Measurements from ENCODE around the gene MET. TPM values are rescaled to one million over a fixed set of nuclear protein-coding genes. Genes with fewer than 3 reads are reported as not detected.
A peak's percentile ranks its signal among the peaks of the same experiment; 100 is the strongest.

The MET gene
- total and polyA plus RNA-seq, 4 donors, result 10.2 to 41.9 (median 25.4) TPM

DNA sequence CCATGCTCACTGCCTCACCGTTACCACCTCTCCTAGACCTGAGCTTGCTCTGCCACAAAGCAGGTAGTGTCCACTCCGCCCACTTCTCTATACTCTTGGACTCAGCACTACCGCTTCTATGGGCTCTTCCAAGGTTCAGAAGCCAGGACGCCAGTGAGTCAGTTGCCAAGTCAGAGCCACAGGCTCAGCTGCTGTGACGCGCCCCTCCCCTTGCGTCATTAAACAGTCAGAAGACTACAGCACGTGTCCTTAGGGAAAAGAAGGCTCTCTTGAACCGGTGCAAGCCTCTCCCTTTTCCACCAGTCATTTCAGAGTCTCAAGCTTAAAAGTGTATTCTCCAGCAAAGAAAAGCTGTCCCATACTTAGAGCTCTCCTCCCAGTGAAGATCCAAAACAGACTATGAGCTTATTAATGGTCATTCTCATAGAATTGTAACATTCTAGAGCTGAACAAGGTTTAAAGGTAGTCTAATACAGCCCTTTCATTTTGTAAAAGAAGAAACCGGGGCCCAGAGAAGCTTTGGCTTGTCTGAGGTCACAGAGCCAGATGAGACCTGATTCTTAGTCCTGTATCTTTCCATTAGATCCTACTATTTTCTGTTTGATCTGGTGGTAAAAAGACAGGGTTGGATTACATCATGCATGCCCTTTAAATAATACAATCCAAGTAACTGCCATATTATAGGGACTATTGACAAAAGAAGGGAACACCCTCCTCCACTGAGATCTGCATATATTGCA, 40.9 kb upstream of the MET start:
- H3K4me1 ChIP-seq (ENCODE audit: control insufficient read depth in 4 of 4, insufficient read depth in 4 of 4, low read length in 3 of 4), result peaks cover 0 to 15% (median 2%) of the 10 kb centered on the region in 4 donors
- no peak overlapping the region for H3K9ac ChIP-seq (ENCODE audit: low read depth in 1 of 2, low read length in 2 of 2)
- TF ChIP-seq, protein P1, sequence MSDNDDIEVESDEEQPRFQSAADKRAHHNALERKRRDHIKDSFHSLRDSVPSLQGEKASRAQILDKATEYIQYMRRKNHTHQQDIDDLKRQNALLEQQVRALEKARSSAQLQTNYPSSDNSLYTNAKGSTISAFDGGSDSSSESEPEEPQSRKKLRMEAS (IDR thresholded peaks at IDR 0.05), result no peak
- peak; percentile 73 to 75 for TF ChIP-seq HNF4A (conservative IDR thresholded peaks at IDR 0.05)
- no peak for TF ChIP-seq FOXA2 (IDR thresholded peaks at IDR 0.05)
- TF ChIP-seq ATF3 (IDR thresholded peaks at IDR 0.05), result peak; percentile 71
- TF ChIP-seq RXRA (IDR thresholded peaks at IDR 0.05), result peak; percentile 32 to 58
- TF ChIP-seq JUND (IDR thresholded peaks at IDR 0.05), result peak; percentile 51 to 62
- no peak for TF ChIP-seq EGR1 (IDR thresholded peaks at IDR 0.05; ENCODE audit: low read depth in 2 of 2)
- peak; percentile 48 for TF ChIP-seq REST (IDR thresholded peaks at IDR 0.05)
- TF ChIP-seq, protein P2, sequence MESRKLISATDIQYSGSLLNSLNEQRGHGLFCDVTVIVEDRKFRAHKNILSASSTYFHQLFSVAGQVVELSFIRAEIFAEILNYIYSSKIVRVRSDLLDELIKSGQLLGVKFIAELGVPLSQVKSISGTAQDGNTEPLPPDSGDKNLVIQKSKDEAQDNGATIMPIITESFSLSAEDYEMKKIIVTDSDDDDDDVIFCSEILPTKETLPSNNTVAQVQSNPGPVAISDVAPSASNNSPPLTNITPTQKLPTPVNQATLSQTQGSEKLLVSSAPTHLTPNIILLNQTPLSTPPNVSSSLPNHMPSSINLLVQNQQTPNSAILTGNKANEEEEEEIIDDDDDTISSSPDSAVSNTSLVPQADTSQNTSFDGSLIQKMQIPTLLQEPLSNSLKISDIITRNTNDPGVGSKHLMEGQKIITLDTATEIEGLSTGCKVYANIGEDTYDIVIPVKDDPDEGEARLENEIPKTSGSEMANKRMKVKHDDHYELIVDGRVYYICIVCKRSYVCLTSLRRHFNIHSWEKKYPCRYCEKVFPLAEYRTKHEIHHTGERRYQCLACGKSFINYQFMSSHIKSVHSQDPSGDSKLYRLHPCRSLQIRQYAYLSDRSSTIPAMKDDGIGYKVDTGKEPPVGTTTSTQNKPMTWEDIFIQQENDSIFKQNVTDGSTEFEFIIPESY (IDR thresholded peaks at IDR 0.05), result peak; percentile 17
- no peak for TF ChIP-seq GABPA (IDR thresholded peaks at IDR 0.05 in 1 of 2, conservative IDR thresholded peaks at IDR 0.05 in 1 of 2)
- TF ChIP-seq NR2F2 (IDR thresholded peaks at IDR 0.05), result no peak
- peak; percentile 20 for TF ChIP-seq HNF4G (IDR thresholded peaks at IDR 0.05)
- TF ChIP-seq FOXA1 (IDR thresholded peaks at IDR 0.05), result no peak
- peak; percentile 61 for TF ChIP-seq YY1 (IDR thresholded peaks at IDR 0.05)
- peak in 1 of 2 donors; percentile 17 for TF ChIP-seq RAD21 (IDR thresholded peaks at IDR 0.05)
- no peak for TF ChIP-seq TAF1 (conservative IDR thresholded peaks at IDR 0.05)
- TF ChIP-seq SP1 (IDR thresholded peaks at IDR 0.05), result peak; percentile 74
- TF ChIP-seq, protein P3, sequence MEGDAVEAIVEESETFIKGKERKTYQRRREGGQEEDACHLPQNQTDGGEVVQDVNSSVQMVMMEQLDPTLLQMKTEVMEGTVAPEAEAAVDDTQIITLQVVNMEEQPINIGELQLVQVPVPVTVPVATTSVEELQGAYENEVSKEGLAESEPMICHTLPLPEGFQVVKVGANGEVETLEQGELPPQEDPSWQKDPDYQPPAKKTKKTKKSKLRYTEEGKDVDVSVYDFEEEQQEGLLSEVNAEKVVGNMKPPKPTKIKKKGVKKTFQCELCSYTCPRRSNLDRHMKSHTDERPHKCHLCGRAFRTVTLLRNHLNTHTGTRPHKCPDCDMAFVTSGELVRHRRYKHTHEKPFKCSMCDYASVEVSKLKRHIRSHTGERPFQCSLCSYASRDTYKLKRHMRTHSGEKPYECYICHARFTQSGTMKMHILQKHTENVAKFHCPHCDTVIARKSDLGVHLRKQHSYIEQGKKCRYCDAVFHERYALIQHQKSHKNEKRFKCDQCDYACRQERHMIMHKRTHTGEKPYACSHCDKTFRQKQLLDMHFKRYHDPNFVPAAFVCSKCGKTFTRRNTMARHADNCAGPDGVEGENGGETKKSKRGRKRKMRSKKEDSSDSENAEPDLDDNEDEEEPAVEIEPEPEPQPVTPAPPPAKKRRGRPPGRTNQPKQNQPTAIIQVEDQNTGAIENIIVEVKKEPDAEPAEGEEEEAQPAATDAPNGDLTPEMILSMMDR (IDR thresholded peaks at IDR 0.05; ENCODE audit: low read depth, low read length, missing input control), result no peak
- no peak overlapping the region for H3K4me3 ChIP-seq (ENCODE audit: low read depth in 1 of 3, low read length in 3 of 3)
- H3K27ac ChIP-seq (ENCODE audit: low read depth in 1 of 2, low read length in 2 of 2), result peak overlapping the region; percentile 66
- 38% methylated on average over 10 of the region's 10 CpGs for WGBS
- no peaks in the 10 kb centered on the region for H3K27me3 ChIP-seq (ENCODE audit: control insufficient read depth in 4 of 4, insufficient read depth in 4 of 4, low read length in 3 of 4)
- H3K36me3 ChIP-seq (ENCODE audit: control insufficient read depth in 4 of 4, insufficient read depth in 3 of 4, low read depth in 1 of 4, low read length in 3 of 4), result no peaks in the 10 kb centered on the region
- DNase-seq (ENCODE audit: low spot score), result no peak
- no peaks in the 10 kb centered on the region for H3K9me3 ChIP-seq (ENCODE audit: control insufficient read depth in 4 of 4, low read length in 3 of 4)
